Neural cell (in vitro differentiated cells): ENCODE results near the gene ASIC4. TPM values are rescaled to one million over a fixed set of nuclear protein-coding genes. Genes with fewer than 3 reads are reported as not detected.

Experiments used
- H2AFZ ChIP-seq: fragments of 200-600, 300-800 bp; sonication (generic), shearing (Covaris generic); 2 replicates; pipeline ENCODE4 v1.6.0; 2014; ENCODE audit warnings: low read depth, mild to moderate bottlenecking, antibody characterized with exemption, low read length, moderate library complexity
- H3F3A ChIP-seq: fragments of 200-600 bp; shearing (Covaris generic); 2 replicates; pipeline ENCODE4 v1.6.1; 2016; ENCODE audit warnings: mild to moderate bottlenecking, moderate library complexity, mixed read lengths, antibody characterized with exemption, low read length; ENCODE audit not compliant: insufficient read depth, poor library complexity, severe bottlenecking
- H3K27ac ChIP-seq: fragments of 200-600, 300-800 bp; sonication (generic), shearing (Covaris generic); 2 replicates; pipeline ENCODE4 v1.5.1; 2014; ENCODE audit warnings: mild to moderate bottlenecking, low read length, moderate library complexity
- H3K27me3 ChIP-seq: fragments of 300-800, 200-600 bp; sonication (generic), shearing (Covaris generic); 2 replicates; pipeline ENCODE4 v1.6.0; 2014; ENCODE audit warnings: mild to moderate bottlenecking, low read depth, low read length, moderate library complexity; ENCODE audit not compliant: insufficient read depth
- H3K36me3 ChIP-seq: fragments of 300-800, 200-600 bp; sonication (generic), shearing (Covaris generic); 2 replicates; pipeline ENCODE4 v1.5.1; 2014; ENCODE audit warnings: mild to moderate bottlenecking, antibody characterized with exemption, low read length, moderate library complexity; ENCODE audit not compliant: insufficient read depth
- H3K4me2 ChIP-seq: fragments of 300-800, 200-600 bp; sonication (generic), shearing (Covaris generic); 2 replicates; pipeline ENCODE4 v1.6.0; 2014; ENCODE audit warnings: mild to moderate bottlenecking, low read length
- H3K4me3 ChIP-seq: fragments of 300-800, 200-600 bp; sonication (generic), shearing (Covaris generic); 2 replicates; pipeline ENCODE4 v1.5.1; 2014; ENCODE audit warnings: mild to moderate bottlenecking, low read length, moderate library complexity
- H3K79me2 ChIP-seq: fragments of 200-600 bp; shearing (Covaris generic); replicated peaks from 2 replicates; pipeline ENCODE4 v1.6.0; 2014; ENCODE audit warnings: mild to moderate bottlenecking, low read length, moderate library complexity; ENCODE audit not compliant: insufficient read depth
- H3K9ac ChIP-seq: fragments of 300-800, 200-600 bp; sonication (generic), shearing (Covaris generic); 2 replicates; pipeline ENCODE4 v1.6.1; 2016; ENCODE audit warnings: mild to moderate bottlenecking, low read length, mixed read lengths
- H3K9me2 ChIP-seq: fragments of 200-600 bp; shearing (Covaris generic); 2 replicates; pipeline ENCODE4 v1.6.1; 2016; ENCODE audit warnings: mild to moderate bottlenecking, low read length, mixed read lengths; ENCODE audit not compliant: insufficient read depth
- H3K9me3 ChIP-seq: fragments of 200-600, 300-800 bp; sonication (generic), shearing (Covaris generic); 2 replicates; pipeline ENCODE4 v1.6.1; 2016; ENCODE audit warnings: mild to moderate bottlenecking, mixed run types, low read length, moderate library complexity, mixed read lengths
- H4K20me1 ChIP-seq: fragments of 200-600 bp; shearing (Covaris generic); 2 replicates; pipeline ENCODE4 v1.6.1; 2016; ENCODE audit warnings: mild to moderate bottlenecking, mixed run types; ENCODE audit not compliant: insufficient read depth
- CTCF ChIP-seq: fragments of 450-650 bp; IDR thresholded peaks from 2 replicates; pipeline ENCODE4 v1.5.1; 2014; ENCODE audit warnings: antibody characterized with exemption, mild to moderate bottlenecking, moderate library complexity; ENCODE audit not compliant: poor library complexity, severe bottlenecking
- EP300 ChIP-seq: fragments of 450-650 bp; conservative IDR thresholded peaks from 2 replicates; pipeline ENCODE4 v1.6.1; 2014; ENCODE audit warnings: antibody characterized with exemption, mild to moderate bottlenecking, moderate library complexity; ENCODE audit not compliant: poor library complexity, severe bottlenecking
- EZH2 ChIP-seq: fragments of 200-600, 300-800 bp; shearing (Covaris generic), sonication (generic); IDR thresholded peaks from 2 replicates; pipeline ENCODE4 v1.6.1; 2014; ENCODE audit warnings: antibody characterized with exemption, low read length, borderline replicate concordance, mild to moderate bottlenecking; ENCODE audit not compliant: insufficient read depth, poor library complexity, severe bottlenecking
- MXI1 ChIP-seq: fragments of 450-650 bp; conservative IDR thresholded peaks from 2 replicates; pipeline ENCODE4 v1.6.1; 2014; ENCODE audit warnings: antibody characterized with exemption, mild to moderate bottlenecking; ENCODE audit not compliant: poor library complexity, severe bottlenecking
- POLR2AphosphoS5 ChIP-seq: IDR thresholded peaks from 2 replicates; pipeline ENCODE4 v1.6.1; 2012
- RAD21 ChIP-seq: fragments of 450-650 bp; conservative IDR thresholded peaks from 2 replicates; pipeline ENCODE4 v1.6.1; 2014; ENCODE audit warnings: antibody characterized with exemption, mild to moderate bottlenecking, moderate library complexity
- SMC3 ChIP-seq: fragments of 450-650 bp; conservative IDR thresholded peaks from 2 replicates; pipeline ENCODE4 v1.6.1; 2014; ENCODE audit warnings: antibody characterized with exemption, mild to moderate bottlenecking, moderate library complexity; ENCODE audit not compliant: poor library complexity
- TAF1 ChIP-seq: IDR thresholded peaks from 2 replicates; pipeline ENCODE4 v1.6.1; 2012; ENCODE audit warnings: low read depth
- polyA plus RNA-seq: library from polyadenylated mRNA; depleted of rRNA; stranded (reverse); fragments of >200 nt; gene quantifications from 2 replicates; pipeline ENCODE4 v1.2.3, GENCODE V29; 2014
- TF ChIP-seq, protein P1 (sequence below): IDR thresholded peaks from 2 replicates; pipeline ENCODE4 v1.6.1; 2012; ENCODE audit warnings: borderline replicate concordance

Gene ASIC4
- polyA plus RNA-seq, 1 donor from 2014 or later: 2.7 TPM

DNA sequence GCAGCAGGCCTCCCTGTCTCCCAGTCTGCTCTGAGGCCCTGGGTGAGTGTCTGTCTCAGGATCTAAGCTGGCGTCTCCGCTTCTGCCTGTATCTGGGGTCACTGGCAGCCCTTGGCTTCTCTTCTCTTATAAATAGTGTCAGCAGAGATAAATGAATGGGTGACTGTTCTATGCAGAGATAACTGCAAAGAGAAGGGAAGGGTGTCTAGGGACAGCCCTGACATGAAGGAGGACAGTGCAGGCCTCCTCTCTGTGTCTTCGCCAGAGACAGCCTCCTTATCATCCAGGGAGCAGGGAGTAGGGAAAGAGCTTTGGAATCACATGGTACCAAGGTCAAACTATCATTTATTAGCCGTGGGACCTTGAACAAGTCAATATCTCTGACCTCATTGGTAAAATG lies 43.9 kb upstream of the ASIC4 start:
- Histone ChIP-seq H3F3A (no peaks in the 10 kb centered on the region), H3K4me2 (no peak overlapping the region), H2AFZ (no peak overlapping the region), H3K27ac (no peak overlapping the region), H4K20me1 (no peaks in the 10 kb centered on the region), H3K9me3 (no peaks in the 10 kb centered on the region), H3K36me3 (no peaks in the 10 kb centered on the region), H3K27me3 (no peaks in the 10 kb centered on the region), H3K79me2 (no peaks in the 10 kb centered on the region), H3K9me2 (no peaks in the 10 kb centered on the region), H3K9ac (no peak overlapping the region), H3K4me3 (no peak overlapping the region)
- TF ChIP-seq, protein P1, sequence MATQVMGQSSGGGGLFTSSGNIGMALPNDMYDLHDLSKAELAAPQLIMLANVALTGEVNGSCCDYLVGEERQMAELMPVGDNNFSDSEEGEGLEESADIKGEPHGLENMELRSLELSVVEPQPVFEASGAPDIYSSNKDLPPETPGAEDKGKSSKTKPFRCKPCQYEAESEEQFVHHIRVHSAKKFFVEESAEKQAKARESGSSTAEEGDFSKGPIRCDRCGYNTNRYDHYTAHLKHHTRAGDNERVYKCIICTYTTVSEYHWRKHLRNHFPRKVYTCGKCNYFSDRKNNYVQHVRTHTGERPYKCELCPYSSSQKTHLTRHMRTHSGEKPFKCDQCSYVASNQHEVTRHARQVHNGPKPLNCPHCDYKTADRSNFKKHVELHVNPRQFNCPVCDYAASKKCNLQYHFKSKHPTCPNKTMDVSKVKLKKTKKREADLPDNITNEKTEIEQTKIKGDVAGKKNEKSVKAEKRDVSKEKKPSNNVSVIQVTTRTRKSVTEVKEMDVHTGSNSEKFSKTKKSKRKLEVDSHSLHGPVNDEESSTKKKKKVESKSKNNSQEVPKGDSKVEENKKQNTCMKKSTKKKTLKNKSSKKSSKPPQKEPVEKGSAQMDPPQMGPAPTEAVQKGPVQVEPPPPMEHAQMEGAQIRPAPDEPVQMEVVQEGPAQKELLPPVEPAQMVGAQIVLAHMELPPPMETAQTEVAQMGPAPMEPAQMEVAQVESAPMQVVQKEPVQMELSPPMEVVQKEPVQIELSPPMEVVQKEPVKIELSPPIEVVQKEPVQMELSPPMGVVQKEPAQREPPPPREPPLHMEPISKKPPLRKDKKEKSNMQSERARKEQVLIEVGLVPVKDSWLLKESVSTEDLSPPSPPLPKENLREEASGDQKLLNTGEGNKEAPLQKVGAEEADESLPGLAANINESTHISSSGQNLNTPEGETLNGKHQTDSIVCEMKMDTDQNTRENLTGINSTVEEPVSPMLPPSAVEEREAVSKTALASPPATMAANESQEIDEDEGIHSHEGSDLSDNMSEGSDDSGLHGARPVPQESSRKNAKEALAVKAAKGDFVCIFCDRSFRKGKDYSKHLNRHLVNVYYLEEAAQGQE: no peak
- TF ChIP-seq EZH2: no peak
- no peak for TF ChIP-seq RAD21
- no peak for TF ChIP-seq SMC3
- TF ChIP-seq CTCF: no peak
- no peak for TF ChIP-seq POLR2AphosphoS5
- no peak for TF ChIP-seq TAF1
- no peak for TF ChIP-seq MXI1
- TF ChIP-seq EP300: no peak

GRCh38 chr2:219471476-219472371 lies 42.6 kb upstream of the ASIC4 start:
- TF ChIP-seq MXI1 (no peak), POLR2AphosphoS5 (no peak), RAD21 (no peak), EZH2 (no peak), EP300 (no peak), SMC3 (no peak)
- no peak overlapping the region for H3K27ac ChIP-seq
- H3K79me2 ChIP-seq: no peaks in the 10 kb centered on the region
- no peak overlapping the region for H3K4me3 ChIP-seq
- H3F3A ChIP-seq: no peaks in the 10 kb centered on the region
- H3K4me2 ChIP-seq: no peak overlapping the region
- no peak overlapping the region for H3K9ac ChIP-seq
- H4K20me1 ChIP-seq: no peaks in the 10 kb centered on the region
- H2AFZ ChIP-seq: no peak overlapping the region
- no peaks in the 10 kb centered on the region for H3K36me3 ChIP-seq
- H3K27me3 ChIP-seq: no peaks in the 10 kb centered on the region
- H3K9me3 ChIP-seq: no peaks in the 10 kb centered on the region
- H3K9me2 ChIP-seq: no peaks in the 10 kb centered on the region
